ENCODE results near the gene PPARD.

DNA sequence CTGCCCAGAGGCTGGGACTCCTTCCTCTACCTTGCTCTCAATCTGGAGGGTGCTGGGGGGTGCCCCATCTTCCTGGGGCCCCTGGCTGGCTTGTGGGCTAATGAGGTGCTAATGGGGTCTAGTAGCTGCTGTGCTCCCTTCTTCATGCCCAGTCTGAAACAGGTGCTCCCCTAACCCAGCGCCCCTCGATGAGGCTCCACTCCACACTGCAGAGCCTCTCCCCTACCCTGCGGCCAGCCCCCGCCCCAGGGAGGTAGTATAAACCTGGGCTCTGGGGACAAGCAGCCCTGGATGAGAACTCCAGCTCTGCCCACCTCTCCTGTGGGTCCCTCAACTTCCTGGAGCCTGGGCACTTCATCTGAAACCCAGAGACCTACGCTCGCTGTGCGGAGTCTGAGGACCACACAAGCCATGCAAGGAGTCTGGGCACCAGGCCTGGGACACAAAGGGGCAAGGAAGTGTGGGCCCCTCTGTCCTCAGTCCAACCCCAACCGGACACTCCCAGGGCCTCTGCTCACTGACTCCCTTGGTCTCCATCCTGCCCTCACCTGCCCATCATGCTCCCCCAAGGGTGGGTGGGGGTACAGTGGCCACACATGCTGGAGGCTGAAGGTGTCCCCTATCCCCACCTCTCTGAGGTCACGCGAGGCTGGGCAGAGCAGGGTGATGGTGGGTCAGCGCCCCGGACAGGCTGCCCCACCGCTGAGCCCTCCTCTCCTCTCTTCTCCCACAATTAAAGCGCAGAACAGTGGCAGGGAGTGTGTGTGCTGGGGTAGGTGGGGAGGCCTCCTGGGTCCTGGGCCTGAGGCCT is 132.0 kb downstream of the PPARD start:
- TF ChIP-seq CTCF (conservative IDR thresholded peaks at IDR 0.05; ENCODE audit: low read depth, low read length) (no peak), EZH2 (IDR thresholded peaks at IDR 0.05; ENCODE audit: borderline replicate concordance, low read depth, low read length, poor library complexity, severe bottlenecking) (no peak)

Measured in A673 (cell line).